GOT3 (cell line): Measurements from ENCODE around the gene SPAG17.
"Not testable (repeated sequence)": the region's sequence is repeated elsewhere in the genome, so short reads cannot be mapped to it uniquely, and the experiment has no call there.

Experiments used
- DNase-seq: peaks from one replicate; lab custom pipeline; 2025; ENCODE audit warnings: mixed read lengths; lab: John Stamatoyannopoulos, UW

Gene SPAG17

DNA sequence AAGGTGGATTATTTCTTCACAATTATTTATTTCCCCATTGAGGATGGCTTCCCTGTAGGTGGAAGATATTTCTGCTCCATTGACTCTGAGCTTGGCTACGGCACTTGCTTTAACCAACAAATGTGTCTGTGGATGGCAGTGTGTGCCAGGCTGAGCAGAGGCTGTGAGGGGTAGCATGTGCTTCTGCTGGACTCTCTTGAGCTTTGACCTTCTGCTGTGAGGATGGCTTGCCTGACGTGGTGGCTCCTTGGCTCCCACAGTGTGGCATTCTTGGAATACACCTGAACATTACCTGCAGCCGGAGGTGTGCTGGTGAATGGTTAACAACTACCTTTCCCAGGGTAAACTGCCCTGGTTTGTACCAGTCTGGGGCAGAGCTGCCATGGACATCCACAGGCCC, 208.6 kb downstream of the SPAG17 start:
- DNase-seq: no peak

DNA sequence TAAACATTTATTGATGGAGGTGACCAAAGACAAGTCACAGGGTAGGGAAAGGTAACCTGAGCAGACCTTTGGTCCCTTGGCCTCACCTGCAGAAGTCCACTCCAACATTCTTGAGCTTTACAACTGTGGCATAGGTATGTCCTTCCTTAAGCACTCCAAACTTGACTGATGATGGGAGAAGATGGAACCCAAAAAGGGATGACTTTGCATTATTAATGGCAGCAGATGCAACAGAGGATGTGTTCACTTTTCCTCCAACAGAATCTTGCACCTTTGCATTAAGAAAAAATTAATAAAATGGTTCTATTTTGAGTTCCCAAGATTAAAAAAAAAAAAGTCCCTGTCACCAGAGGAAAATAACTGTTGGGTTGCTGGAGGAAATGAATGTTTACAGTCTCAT, 213.3 kb downstream of the SPAG17 start:
- DNase-seq: no peak

DNA sequence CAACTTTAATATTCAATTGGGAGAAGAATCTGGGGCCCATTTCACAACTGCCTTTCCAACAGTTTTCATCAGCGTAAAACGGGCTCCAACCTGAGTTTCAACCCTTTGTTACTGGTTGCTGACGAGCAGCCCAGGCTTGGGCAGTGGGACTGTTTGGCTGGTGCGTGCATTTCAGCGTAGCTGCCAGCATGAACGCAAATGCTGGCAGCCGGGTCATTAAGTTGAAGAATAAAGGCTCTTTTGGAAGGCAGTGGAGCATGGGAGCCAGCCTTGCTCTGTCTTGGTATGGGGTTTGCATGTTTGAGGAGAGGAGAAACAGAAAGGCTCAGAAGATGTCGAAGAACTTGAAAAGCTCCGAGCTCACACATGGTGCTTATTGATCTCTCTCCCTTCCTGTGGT, 214.8 kb downstream of the SPAG17 start:
- no peak for DNase-seq

DNA sequence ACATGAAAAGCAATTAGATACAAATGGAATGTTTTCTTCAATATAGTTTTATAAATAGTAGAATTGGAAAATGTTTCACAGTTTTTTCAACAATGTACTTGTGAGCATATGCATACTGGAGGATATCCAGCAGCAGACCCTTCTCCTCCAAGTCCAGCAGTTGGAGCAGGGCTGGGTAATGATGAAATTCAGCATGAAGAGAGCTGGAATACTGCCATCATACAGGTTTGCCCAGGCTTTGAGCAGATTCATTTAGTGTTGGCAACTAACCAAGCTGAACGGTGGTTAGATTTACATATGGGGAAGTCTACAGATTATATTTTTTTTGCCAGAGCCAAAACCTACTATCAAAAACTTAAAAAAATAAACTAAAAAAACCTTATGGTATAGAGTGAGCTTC, 217.1 kb downstream of the SPAG17 start:
- no peak for DNase-seq

DNA sequence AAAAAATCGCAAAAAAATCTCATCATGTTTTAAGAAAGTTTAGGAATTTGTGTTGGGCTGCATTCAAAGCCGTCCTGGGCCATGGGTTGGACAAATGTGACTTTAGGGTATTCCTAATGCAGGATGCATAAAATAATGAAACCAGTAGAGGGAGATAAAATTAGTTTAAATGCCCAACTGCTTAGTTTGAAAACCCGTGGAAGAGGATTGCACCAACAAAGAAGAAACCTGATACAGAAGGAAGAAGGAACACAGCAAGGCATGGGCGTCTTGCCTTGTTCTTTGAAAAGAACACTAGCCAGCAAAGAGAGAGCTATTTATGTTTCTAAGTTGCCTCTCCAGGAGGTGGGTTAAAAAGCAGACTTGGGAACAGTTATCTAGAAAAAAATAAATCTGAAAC, 217.6 kb downstream of the SPAG17 start:
- no peak for DNase-seq

DNA sequence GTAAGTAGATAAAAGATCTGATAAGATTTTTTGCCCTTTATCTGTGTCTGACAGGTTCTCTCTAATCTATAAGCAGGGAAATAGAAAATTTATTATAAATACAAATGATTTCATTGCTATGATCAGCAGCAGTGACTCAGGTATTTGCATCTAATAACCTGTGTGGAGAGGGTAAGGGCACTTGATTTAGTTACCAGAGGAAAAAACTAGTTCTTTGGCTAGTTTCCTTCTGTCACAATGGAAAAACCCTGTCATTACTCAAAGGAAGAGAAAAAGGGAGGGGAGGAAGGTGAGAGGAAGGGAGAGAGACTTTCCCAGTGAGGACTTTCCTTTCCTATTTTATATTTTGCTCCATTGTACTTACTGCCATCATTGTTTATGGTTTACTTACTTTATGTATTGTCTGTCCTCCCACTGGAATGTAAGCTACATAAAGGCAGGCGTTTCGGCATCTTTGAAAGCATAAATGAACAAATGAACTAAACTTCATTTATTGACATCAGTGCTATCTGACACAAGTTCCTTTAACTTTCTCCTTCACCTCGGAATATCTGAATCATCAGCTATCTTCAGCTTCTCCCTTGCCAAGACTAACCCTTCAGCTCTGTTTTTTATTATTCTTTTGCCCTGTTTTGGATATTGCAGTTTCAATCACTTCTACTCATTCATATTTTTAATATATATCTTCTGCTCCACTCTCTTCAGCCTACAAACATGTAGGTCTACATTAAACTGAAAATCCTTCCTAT, 220.6 kb downstream of the SPAG17 start:
- DNase-seq: no peak

DNA sequence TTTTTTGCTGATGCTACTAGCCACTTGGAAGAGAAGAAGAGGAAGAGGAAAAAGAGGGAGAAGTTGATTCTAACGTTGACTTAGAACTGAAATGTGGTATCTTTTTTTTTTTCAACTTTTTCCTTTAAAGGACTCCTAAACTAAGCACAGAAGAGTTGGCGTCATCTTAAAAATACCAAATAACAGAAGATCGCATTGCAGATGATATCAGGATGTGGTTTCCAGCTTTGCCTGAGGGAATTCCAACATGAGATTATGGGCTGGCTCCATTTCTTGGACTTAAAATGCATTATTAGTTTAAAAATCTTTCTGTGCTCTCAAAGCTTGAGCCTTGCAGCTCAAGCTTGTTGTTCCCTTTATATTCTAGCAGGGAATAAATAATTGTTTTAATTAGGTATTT, 225.7 kb downstream of the SPAG17 start:
- DNase-seq: no peak

DNA sequence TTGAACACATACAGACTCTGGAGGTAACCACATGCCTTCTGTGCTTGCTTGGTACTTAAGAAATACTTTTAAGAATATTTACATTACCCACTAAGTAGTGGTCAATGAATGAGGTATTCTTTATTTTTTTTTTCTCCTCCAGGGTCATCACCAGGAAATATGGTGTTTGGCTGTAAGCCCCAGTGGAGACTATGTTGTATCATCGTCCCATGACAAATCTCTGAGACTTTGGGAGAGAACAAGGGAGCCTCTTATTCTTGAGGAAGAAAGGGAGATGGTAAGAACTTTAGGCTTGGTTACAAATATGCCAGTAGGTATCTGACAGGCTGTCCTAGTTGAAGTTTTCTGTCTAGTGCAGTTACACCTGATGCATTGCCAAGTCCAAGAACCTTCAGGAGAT, 232.6 kb downstream of the SPAG17 start:
- no peak for DNase-seq

DNA sequence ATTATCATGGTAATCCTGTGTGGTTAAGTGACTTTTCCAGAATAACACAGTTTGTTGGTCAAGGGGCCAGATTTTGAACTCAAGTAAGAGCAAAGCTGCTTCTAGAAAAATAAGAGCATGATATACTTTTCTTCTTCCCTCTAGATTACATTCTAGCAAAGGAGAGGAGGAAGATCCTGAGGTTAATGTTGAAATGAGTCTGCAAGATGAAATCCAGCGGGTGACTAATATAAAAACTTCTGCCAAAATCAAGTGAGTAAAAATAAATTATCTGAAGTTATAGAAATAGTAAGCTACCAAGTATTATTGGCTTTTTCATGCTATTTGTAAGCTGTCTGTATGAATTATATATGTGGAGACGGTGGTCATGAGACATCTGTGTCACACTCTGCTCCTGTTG, 242.7 kb downstream of the SPAG17 start:
- no peak for DNase-seq

DNA sequence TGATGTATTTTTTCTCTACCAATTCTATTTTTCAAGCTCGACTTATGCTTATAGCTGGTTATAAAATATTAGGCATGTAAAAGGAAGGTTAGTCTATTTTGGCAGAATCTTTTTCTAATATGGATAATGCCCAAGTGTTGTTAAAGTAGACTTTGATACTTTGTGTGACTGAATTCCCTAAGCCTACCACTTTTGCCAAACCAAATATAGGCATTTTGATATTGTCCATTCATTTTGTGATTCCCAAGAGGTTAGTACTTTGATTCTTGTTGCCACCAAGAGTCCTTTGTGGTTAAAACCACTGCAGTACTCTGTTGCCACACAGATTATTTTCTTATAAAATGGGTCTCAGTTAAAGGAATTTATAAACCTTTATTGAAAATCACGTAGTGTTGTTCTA, 251.3 kb downstream of the SPAG17 start:
- DNase-seq: no peak

DNA sequence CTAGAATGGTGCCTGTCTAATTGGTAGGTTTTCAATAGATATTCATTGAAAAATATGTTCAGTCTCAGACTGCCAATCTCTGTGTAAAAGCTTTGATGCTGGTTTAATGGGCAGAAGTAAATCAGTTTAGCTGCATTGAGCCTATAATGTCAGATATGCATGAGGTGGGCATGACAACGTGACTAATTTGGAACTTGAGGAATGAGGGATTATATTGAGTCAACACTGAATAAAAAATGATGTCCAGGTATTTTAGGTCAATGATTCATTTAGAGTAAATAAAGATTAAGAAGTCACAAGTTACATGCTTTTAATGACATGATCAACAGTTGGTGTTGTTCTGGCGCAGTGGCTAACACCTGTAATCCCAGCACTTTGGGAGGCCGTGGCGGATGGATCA, 252.5 kb downstream of the SPAG17 start:
- DNase-seq: no peak

DNA sequence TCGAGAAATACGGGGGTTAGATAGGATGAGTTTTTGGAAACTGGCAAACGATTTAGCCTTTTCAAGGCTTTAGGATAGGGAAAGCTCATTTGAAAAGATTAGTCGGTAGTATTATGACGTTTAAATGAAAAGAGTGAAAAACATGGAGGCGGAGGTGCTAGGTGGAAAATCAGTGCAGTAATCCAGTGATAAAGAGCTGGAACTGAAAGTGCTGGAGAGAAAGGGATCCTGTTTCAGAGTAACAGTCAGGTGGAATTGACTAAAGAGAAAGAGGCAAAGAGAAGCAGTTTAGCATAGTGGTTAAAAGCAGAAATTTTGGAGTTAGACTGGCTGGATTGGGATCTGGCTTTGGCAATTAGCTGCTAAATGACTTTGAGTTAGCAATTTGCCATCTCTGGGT, 254.5 kb downstream of the SPAG17 start:
- no peak for DNase-seq

DNA sequence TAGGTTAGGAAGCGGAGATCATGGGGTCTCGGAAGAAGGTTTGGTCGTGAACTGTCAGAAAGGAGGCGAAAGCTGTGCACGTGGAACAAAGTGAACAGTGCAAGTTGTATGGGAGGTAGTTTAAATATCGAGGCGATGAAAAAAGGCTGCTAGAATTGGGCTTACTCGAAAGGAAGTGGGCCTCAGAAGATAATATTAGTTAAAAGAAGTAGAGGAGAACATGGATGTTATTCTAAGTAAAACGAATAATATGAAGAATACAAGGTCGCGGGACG, 254.9 kb downstream of the SPAG17 start:
- DNase-seq: no peak

DNA sequence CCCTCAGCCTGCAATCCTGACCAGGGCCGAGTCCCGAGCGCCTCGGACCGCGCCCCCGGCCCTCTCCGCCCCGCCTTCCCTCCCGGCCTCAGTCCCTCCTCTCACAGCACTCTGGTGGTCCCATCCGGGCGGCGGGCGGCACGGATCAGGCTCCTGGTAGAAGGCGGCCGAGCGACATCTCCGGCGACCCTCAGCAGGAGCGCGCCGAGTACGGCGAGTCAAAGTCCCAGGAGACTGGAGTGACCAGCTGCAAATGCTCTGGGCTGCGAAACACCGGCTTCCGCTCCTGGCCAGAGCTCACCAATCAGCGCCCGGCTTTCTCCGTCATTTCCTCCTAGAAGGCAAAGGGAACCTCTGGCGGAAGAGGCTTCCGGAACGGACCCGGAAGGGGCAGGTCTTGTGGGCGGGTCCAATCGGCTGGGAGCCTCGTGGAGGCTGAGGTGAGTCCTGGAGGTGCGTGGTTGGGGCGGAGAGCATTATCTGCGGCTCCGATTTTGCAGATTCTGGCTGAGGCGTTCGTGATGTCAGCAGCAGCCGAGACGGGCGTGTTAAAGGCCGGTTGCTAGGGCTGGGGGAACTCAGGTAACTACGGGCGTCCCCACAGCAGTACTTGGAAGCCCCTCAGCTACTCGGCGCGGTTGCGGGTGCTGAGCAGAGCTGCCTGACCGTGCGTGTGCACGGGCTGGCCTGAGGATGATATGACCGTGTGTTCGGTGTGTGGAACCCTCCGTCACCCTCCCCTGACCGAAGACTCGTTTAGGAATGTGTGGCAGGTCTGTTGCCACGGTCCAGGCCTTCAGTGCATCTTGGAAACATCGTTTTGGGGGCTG, 255.5 kb downstream of the SPAG17 start, which contains the start of the genes GDAP2 and WDR3:
GDAP2 (minus strand) TSS at position 279 of the 830 bp plus-strand sequence. CDS start 9,264 bp downstream, outside the sequence.
WDR3 (plus strand) TSS at position 397 of the 830 bp plus-strand sequence. CDS start 3,581 bp downstream, outside the sequence.
- peak; percentile 53 for DNase-seq

DNA sequence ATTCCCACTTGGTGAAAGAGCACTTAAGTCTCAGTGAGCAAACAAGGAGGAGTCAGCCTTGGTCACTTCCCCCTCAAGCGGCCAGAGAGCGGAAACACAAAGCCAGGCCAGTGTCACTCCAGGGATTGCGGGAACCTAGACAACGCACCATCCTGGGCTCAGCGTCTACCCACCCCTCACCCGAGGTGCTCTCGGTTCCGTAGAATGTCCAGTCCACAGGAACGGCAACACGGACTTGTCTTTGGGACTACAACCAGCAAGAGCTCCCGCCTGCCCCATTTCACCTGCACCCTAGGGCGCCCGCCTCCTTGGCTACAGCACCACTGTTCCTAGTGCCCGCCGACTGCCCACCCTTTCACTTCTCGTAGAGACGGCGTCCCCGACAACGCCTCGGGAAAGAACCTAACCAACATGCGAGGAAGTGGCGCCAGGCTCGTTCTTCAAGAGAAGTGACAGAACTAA, 256.1 kb downstream of the SPAG17 start:
- DNase-seq: no peak

DNA sequence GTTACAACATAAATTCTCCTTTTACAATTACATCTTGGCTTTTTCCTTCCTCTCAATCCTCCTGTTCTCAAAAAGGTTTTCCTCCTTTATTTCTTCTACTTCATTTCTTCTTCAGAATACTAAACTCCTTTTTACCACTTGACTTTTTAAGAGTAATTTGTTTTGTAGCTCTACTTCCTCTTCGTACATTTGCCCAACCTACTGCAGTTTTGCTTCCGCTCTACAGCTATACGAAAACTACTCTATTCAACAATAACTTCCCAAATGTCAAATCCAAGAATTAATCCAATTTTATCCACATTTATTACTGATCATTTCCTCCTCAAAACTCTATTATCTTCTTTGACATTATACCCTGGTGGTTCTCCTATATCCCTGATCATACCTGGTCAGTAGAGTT, 259.0 kb downstream of the SPAG17 start:
- no peak for DNase-seq

DNA sequence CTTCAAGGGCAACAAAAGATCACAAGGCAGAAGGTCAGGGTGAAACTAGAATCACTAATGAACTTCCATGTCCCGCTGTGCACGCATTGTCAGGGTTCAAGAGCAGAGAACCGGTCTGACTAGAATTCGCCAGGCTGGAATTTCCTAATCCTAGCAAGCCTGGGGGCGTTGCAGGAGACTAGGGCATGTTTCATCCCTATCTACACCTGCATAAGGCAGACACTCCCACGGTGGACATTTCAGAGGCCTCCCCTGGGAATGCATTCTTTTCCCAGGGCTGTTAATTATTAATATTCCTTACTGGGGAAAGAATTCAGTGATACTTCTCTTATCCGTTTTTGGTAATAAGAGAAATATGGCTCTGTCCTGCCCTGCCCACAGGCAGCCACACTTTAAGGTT, 262.3 kb downstream of the SPAG17 start:
- not testable (repeated sequence) for DNase-seq

DNA sequence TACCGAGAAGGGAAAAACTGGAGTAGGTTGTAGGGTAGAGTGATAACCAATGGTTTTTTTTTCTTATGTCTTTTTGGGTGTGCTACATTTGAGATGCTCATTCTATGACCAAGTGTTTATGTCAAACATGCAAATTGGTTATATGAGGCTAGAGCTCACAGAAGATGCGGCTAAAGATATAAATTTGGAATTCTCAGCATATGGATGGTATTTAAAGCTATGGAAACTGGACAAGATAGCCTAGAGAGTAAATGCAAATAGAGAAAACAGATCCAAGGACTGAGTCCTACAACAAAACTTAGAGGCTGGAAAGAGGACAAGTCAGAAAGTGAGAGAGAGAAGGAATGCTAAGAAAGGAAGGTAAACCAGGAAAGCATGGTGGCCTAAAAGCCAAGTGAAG, 263.0 kb downstream of the SPAG17 start:
- no peak for DNase-seq

DNA sequence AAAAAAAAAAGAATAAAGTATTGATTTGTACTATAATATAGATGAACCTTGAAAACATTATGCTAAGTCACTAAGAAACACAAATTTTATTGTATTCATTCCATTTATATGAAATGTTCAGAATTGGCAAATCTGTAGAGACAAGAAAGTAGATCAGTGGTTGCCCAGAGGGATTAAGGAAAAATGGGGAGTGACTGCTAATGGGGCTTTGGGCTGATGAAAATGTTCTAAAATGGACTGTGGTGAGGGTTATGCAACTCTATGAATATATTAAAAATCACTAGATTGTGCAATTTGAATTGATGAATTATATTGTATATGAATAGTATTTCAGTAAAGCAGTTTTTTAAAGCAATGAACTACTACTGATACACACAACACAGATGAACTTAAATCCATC, 265.7 kb downstream of the SPAG17 start:
- no peak for DNase-seq

DNA sequence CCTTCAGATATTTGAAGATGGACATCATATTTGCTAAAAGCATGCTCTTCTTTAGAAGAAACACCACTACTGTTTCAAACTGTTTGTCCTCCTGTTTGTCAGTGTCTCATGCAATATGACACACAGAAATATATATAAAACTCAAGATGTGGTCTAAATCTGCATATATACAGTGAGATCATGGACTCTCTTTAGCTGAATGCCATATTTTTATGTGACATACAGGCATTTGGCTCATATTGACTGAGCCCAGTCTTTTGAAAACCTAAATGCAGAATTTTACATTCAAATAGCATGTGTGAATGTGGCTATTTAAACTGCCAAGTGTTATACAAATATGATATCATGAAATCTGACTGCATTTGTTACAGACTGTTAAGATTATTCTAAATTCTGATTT, 274.0 kb downstream of the SPAG17 start:
- no peak for DNase-seq

DNA sequence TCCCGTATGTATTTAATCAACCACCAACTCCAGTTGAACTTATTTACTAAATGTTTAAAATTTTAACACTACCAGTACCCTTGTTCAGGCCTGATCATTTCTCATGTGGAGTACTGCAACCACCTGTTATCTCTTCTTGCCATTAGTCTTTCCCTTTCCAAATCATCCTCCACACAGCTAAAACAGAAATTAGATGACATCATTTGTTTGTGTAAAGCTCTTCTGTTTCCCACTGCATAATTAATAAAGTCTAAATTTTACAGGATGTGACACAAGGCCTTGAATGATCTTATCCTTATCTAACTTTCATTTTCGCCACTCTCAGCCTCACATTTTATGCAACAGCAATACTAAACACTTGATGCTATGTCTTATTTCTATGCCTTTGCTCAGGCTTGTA, 280.0 kb downstream of the SPAG17 start:
- DNase-seq: no peak

DNA sequence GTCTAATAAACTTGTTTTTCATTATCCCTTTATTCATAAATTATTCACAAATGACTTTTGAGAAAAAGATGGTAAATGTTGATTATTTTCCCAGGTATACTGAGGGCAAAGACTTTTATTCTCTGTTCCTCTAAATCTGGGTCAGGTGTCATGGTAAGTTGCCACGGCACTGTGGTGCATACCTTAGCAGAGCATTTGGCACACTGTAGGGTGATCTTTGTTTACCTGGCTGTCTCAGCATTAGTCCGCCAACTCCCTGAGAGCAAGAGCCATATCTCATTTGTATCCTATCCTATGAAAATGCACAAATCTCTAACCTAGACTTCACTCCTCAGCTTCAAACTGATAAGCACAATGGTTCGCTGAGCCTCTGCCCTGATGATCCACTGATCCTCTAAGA, 280.5 kb downstream of the SPAG17 start:
- DNase-seq: no peak
